Measurements from ENCODE around the gene RBBP8.

Gene RBBP8

DNA sequence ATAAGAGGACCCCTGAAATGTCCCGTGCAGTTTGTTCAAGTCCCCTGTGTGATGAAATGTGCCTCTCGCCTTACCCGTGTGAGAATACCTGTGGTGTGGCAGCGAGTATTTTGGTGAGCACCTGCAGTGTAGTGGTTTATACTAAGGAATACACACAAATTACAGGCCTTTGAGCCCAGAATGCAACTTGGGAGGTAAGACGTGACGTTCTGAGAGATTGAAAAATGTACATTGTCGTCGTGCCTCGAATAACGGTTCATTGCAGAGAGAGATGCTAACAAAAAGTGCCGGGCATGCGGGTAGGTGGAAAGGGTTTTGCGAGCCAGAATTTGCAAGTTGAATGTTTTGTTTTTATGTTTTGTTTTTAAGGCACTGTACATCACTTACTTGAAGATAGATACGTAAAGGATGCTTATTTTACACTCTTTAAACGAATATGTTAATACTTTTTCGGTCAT is 867 bp downstream of the RBBP8 start:
- Histone ChIP-seq H3K4me3 (replicated peaks; ENCODE audit: low read depth, low read length) (peak overlapping the region; percentile 86), H3K36me3 (ENCODE audit: control insufficient read depth, insufficient read depth, low read length) (peaks cover 3% of the 10 kb centered on the region), H3K27me3 (replicated peaks; ENCODE audit: control insufficient read depth, insufficient read depth, low read length) (no peaks in the 10 kb centered on the region)
- TF ChIP-seq CTCF (IDR thresholded peaks at IDR 0.05; ENCODE audit: insufficient read depth, low read length, poor library complexity, severe bottlenecking): no peak
- no peak for DNase-seq (ENCODE audit: extremely low read depth, insufficient read length)

DNA sequence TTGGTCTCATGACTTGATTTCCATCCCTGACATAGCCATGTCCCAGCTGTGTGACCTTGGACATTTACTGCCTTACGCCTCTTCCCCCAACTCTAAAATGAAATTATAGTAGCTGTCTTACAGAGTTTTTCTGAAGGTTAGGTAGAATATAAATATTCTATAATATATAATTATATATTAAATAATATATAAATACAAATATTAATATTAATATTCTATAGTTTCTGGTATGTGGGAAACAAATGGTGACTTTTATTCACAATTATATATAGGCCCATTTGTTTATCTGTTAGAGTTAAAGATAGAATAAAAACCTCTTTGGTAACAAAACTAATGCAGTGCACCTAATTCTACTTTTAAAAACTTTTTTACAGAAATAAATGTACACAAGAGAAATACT is 1.7 kb downstream of the RBBP8 start:
- no peak for TF ChIP-seq CTCF (IDR thresholded peaks at IDR 0.05; ENCODE audit: insufficient read depth, low read length, poor library complexity, severe bottlenecking)
- DNase-seq (ENCODE audit: extremely low read depth, insufficient read length): no peak
- Histone ChIP-seq H3K27me3 (replicated peaks; ENCODE audit: control insufficient read depth, insufficient read depth, low read length) (no peaks in the 10 kb centered on the region), H3K4me3 (replicated peaks; ENCODE audit: low read depth, low read length) (peak overlapping the region; percentile 86), H3K36me3 (ENCODE audit: control insufficient read depth, insufficient read depth, low read length) (peaks cover 3% of the 10 kb centered on the region)

DNA sequence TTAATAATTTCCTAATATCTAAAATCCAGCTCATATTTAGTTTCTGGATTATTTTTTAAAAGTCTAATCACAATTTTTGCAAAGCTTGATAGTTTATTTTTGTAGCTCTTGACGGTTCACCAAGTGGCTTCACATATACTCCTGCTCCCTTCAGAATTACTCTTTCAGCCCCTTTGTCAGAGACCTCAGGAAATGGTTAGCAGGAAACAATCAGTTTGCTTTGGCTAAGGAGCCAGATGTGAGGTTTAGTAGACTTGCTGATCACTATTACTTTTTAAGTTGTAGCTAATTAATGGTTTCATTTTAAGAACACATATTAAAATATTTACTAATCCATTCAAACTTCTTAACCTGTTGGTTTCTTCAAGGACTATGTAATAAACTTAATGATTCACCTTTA is 2.3 kb downstream of the RBBP8 start:
- Histone ChIP-seq H3K27me3 (replicated peaks; ENCODE audit: control insufficient read depth, insufficient read depth, low read length) (no peaks in the 10 kb centered on the region), H3K4me3 (replicated peaks; ENCODE audit: low read depth, low read length) (peak overlapping the region; percentile 44), H3K36me3 (ENCODE audit: control insufficient read depth, insufficient read depth, low read length) (peaks cover 3% of the 10 kb centered on the region)
- TF ChIP-seq CTCF (IDR thresholded peaks at IDR 0.05; ENCODE audit: insufficient read depth, low read length, poor library complexity, severe bottlenecking): no peak
- DNase-seq (ENCODE audit: extremely low read depth, insufficient read length): no peak

DNA sequence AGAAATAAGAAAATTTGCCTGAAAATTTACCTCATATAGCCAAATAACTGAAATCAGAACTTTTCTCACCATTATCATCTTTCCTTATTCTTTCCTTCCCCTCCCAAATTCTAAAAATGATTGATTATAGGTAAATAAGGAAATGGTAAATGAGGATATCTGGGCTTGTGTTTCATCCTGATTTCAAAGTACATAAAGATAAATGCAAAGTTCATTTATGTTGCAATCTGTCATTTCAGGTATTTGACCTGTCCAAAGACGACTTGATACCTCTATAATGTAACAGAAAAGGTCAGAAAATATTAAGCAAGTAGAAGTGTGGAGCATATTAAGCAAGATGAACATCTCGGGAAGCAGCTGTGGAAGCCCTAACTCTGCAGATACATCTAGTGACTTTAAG is 3.4 kb downstream of the RBBP8 start:
- Histone ChIP-seq H3K4me3 (replicated peaks; ENCODE audit: low read depth, low read length) (no peak overlapping the region), H3K36me3 (ENCODE audit: control insufficient read depth, insufficient read depth, low read length) (peaks cover 3% of the 10 kb centered on the region), H3K27me3 (replicated peaks; ENCODE audit: control insufficient read depth, insufficient read depth, low read length) (no peaks in the 10 kb centered on the region)
- DNase-seq (ENCODE audit: extremely low read depth, insufficient read length): no peak
- no peak for TF ChIP-seq CTCF (IDR thresholded peaks at IDR 0.05; ENCODE audit: insufficient read depth, low read length, poor library complexity, severe bottlenecking)

DNA sequence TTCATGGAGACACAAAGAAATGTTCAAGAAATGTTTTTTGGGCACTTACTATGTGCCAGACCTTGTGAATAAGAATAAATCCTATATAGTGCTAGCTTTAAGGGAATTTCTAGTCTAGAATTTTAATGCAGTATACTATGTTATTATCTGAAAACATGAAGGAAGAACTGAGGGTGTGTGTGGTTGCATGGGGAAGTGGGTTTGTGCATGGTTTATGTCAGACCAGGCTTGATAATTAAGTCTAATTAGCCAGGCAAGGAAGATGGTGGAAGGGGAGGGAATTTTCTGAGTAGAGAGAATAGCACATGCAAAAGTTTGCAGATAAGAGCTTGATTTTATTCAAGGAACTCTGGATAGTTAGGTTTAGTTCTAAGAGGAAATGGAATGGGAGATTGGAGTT is 6.5 kb downstream of the RBBP8 start:
- no peak for DNase-seq (ENCODE audit: extremely low read depth, insufficient read length)
- Histone ChIP-seq H3K27me3 (replicated peaks; ENCODE audit: control insufficient read depth, insufficient read depth, low read length) (no peaks in the 10 kb centered on the region), H3K4me3 (replicated peaks; ENCODE audit: low read depth, low read length) (no peak overlapping the region), H3K36me3 (ENCODE audit: control insufficient read depth, insufficient read depth, low read length) (peaks cover 3% of the 10 kb centered on the region)
- TF ChIP-seq CTCF (IDR thresholded peaks at IDR 0.05; ENCODE audit: insufficient read depth, low read length, poor library complexity, severe bottlenecking): no peak

DNA sequence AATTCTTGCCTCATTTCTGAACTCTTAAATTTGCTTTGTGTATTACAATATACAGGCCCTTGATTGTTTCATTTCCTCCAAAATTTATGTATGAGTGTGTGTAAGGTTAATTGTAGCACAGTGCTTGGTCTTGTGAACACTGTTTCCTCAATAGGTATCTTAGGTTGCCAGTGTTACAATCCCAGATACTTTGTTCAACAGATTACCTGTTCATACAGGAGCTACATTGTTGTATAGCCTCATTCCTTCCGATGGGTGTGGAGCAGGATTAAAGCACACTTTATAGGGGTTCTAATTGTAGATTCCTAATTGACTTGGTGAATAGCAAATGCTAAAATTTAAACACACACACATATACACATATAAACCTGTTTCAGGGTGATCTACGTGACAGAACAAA is 10.7 kb downstream of the RBBP8 start:
- TF ChIP-seq CTCF (IDR thresholded peaks at IDR 0.05; ENCODE audit: insufficient read depth, low read length, poor library complexity, severe bottlenecking): no peak

More for the DNA sequence above, 10.7 kb downstream of the RBBP8 start:
- DNase-seq (ENCODE audit: extremely low read depth, insufficient read length): no peak
- Histone ChIP-seq H3K36me3 (ENCODE audit: control insufficient read depth, insufficient read depth, low read length) (no peaks in the 10 kb centered on the region), H3K27me3 (replicated peaks; ENCODE audit: control insufficient read depth, insufficient read depth, low read length) (no peaks in the 10 kb centered on the region), H3K4me3 (replicated peaks; ENCODE audit: low read depth, low read length) (no peak overlapping the region)

Data from GM06990 (cell line).